Measurements from ENCODE around the gene ACTN3.

ACTN3 gene

DNA sequence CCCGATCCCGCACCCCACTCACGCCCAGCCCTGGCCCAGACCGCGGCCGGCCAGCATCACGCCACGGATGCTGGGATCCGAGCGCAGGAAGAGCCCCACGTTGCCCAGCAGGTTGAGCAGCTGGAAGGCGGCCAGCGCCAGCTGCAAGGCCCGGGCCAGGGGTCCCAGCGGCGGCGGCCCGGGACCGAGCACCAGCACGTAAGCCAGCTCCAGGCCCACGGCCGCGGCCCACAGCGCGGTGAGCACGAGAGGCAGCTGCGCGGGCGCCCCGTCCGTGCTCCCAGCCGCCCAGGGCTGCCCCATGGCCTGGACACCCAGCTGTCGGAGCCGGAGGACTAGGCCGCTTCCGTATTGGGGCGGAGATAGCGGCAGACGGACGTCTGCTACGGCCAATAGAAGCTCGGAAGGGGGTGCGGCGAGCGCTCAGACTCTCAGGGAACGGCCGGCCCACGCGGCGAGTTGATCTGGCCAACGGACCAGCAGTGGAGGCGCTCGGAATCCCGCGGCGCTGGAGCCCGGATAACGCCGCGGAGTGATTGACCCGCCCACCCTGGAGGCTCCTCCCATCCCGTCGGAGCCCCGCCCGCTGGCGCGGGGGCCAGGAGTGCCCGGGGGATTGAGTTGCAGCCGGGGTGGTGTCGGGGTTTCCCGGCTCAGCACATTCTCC, 869 bp upstream of the ACTN3 start, which contains the start of gene ZDHHC24:
Gene ZDHHC24, minus strand, starts transcription at position 348 of the 667 bp plus-strand sequence. Its CDS starts 45 bp downstream, at position 303.
- peak; percentile 92 for DNase-seq

DNA sequence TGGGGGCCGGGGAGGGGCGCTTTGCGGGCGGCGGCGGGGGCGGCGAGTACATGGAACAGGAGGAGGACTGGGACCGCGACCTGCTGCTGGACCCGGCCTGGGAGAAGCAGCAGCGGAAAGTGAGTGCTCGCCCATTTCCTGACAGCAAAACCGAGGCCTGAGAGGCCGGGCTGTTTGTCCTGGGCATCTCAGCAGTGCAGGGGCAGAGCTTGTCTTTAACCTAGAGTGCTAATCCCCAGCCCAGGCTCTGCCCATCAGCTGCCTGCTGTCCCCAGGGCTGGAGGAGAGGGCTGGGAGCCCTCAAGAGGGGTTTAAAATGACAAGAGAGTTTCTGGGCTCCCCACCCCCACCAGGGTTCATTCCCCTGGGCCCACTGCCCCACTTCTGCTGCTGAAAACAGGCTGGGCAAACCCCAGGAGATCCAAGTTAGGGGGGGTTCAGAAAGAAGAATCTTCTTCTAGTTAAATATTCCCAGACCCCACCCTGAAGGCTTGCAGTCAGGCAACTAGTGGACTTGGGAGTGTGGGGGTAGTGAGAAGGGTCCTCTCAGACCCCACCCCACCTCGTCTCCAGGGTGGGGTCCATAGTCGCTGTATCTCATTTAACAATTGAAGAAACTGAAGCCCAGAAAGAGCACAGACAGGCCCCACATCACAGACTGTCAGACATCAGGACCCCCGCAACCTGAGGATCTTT, 411 bp downstream of the ACTN3 start:
- no peak for DNase-seq

DNA sequence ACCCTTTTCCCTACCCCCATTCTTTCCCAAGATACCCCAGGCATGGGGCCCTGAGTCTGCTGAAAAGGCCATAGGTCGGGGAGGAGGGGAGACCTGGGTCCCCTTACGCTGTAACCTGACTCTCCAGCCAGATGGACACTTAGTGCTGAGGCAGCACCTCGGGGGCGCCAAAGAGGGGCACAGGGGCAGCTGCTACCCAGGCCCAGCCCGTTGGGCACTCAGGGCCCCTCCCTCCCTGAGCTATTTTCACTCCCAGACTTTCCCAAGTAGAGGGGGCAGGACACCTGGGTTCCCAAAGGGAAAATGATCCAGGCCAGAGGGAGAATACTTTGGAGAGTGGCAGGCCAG, 933 bp downstream of the ACTN3 start:
- DNase-seq: no peak

DNA sequence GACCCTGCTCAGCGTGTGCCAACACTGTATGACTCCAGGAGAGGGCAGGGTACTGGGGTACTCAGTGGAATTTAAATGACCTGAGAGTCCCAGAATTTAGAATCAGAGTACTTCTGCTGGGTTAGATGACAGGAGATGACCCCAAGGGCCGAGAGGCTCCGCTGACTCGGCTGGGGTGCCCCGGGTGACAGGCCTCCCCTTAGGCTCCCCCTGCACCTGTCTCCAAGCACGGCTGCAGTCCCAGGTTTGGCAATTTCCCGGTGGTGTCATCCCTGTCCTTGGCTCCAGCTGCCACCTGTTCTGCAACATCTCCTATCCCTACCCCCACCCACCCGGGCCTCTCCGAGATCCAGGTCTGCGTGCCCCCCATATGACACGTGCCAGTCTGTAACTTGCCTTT, 1.3 kb downstream of the ACTN3 start:
- DNase-seq: no peak

DNA sequence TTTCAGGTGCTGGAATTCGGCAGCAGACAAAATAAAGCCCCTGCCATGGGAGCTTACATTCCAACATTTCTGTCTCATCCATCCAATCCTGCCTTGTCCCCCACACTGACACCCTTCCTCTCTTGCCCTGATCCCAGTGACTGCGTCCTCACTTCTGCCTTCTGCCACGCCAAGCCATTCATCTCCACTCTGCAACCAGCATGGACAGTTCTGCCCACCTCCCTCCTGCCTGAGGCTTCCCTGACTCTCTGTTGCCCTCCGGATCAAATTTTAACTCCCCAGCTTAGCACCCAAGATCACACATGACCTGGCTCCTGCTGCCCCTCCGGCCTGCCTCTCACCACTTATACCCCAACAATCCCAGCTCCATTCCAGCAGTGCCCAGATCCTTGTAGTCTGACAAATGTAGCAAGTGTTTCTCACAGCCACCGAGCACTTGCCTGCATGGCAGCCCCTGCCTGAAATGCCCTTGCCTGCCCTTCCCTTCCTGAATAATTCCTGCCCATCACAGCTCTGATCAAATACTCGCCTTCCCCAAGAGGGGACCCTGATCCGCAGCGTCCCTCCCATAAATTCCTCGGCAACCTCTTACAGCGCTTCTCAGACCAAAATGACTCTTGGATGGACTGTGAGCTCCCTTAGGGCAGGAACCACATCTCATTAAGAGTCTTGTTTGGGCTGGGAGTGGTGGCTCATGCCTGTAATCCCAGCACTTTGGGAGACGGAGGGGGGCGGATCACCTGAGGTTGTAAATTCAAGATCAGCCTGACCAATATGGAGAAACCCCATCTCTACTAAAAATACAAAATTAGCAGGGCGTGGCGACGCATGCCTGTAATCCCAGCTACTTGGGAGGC, 2.3 kb downstream of the ACTN3 start:
- no peak for DNase-seq

DNA sequence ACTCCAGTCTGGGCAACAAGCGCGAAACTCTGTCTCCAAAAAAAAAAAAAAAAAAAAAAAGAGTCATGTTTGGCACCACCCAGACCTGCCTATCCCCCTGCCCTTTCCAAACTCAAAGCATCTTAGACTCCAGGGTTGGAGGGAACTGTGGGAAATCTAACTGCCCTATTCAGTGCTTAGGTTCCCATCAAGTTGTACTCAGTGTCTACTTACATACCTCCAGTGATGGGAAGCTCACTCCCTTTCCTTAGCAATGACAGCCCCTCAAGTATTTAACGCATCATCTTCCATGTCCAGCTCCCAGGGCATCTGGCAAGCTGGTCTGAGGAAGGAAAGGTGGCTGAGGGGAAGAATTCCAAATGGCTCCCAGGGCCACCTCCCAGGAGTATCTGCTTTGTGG, 3.0 kb downstream of the ACTN3 start:
- no peak for DNase-seq

DNA sequence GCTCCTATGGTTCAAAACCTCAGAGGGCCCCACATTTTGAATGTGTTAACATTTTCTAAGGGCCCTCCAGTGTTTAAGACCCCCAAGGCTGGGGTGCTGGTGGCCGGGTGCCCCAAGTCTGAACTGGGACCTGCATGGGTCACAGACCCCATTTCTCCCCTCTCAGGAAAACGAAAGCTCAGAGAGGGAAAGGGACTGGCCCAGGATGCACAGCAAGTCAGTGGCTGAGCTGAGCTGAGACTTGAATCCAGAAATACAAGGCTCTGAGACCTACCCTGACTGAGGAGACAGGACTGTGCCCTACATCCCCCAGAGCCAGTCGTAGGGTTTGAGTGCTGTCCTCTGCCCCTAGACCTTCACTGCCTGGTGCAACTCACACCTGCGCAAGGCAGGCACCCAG, 4.2 kb downstream of the ACTN3 start:
- DNase-seq: no peak

DNA sequence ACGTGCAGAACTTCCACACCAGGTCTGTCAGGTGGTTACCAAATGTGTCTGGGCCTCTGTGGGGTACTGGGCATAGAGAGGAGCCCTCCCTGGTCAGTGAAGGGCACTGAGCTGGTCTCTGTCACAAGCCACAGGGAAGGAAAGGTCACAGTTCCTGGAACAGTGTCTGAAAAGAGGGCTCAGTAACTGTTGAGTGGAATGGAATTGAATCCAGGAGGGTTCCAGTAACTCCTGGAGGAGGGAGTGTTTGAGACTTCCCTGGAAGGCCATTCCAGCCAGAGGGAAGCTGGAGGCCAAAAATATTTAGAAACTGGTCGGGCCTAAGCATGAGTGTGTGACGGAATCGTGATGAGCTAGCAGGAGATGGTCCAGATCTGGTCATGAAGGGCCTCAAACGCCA, 7.9 kb downstream of the ACTN3 start:
- DNase-seq: no peak

DNA sequence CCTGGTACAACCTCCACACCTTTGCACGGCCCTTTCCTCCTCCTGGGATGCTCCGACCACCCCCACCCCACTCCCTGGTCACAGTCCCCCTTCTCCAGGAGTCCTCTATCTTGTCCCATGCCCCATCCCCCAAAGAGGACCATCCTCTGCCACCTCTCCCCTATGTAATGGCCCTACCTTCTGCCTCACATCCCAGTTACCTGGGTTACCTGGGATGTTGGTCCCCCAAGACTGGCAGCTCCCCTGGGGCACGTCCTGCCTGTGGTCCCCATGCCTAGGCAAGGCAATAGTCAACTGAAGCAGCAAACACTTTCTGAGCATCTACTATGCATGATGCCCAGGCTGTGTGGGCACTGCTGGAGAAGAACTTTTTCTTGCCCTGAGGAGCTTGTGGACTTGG, 8.7 kb downstream of the ACTN3 start:
- no peak for DNase-seq

DNA sequence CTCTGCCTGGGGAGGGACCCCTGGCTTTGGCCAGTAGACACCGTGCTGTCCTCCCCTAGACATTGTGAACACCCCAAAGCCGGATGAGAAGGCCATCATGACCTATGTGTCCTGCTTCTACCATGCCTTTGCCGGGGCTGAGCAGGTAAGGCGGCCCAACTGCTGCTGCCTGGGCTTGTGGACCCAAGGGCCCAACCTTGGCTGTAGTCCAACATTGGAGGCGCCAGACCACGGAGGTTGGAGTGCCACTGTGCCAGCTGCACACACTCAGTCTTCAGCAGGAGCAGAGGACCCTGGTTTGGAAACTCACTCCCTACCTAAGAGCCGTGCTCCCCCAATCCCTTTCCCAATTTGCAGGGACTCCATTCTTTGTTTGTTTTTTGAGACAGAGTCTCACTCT, 9.4 kb downstream of the ACTN3 start:
- peak; percentile 14 for DNase-seq

DNA sequence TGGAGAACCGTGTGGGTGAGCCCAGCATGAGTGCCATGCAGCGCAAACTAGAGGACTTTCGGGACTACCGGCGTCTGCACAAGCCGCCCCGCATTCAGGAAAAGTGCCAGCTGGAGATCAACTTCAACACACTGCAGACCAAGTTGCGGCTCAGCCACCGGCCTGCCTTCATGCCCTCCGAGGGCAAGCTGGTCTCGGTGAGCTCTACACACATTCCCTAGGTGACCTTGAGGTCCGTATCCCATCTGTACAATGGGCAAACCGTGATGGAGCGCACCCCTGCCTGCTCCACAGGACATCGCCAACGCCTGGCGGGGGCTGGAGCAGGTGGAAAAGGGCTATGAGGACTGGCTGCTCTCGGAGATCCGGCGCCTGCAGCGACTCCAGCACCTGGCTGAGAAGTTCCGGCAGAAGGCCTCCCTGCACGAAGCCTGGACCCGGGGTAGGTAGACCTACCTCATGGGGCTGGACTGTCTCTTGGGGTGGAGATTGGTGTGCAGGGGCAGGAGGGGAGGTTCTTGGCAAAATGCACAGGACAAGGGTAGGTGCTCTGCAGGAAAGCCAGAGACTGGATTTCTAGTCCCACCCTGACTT, 11.1 kb downstream of the ACTN3 start:
- DNase-seq: no peak

DNA sequence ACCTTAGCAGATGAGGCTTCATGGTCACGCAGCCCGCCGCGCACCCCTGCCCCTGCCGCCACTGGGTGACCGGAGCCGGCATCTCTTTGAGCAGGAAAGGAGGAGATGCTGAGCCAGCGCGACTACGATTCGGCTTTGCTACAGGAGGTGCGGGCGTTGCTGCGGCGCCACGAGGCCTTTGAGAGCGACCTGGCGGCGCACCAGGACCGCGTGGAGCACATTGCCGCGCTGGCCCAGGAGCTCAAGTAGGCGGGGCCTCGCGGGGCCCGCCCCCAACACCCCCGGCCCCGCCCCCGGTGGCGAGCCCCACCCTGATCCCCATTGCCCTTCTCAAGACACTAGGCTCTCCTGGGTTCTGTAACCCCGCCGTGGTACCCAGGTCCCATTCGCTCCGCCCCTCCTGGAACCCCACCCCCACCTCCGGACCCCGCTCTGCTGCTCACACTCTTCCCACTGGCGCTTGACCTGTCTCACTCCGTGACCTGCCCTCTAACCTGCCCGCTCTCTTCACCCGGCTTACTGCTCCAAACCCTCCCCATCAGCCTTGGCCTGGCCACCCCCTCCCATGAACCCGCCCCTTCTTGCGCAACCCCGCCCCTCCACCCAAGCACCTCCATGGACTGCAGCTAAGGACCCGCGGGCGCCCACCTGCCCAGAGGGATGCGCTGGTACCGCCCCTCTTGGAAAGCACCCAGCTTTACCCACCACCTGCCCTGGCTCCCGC, 12.6 kb downstream of the ACTN3 start:
- no peak for DNase-seq

DNA sequence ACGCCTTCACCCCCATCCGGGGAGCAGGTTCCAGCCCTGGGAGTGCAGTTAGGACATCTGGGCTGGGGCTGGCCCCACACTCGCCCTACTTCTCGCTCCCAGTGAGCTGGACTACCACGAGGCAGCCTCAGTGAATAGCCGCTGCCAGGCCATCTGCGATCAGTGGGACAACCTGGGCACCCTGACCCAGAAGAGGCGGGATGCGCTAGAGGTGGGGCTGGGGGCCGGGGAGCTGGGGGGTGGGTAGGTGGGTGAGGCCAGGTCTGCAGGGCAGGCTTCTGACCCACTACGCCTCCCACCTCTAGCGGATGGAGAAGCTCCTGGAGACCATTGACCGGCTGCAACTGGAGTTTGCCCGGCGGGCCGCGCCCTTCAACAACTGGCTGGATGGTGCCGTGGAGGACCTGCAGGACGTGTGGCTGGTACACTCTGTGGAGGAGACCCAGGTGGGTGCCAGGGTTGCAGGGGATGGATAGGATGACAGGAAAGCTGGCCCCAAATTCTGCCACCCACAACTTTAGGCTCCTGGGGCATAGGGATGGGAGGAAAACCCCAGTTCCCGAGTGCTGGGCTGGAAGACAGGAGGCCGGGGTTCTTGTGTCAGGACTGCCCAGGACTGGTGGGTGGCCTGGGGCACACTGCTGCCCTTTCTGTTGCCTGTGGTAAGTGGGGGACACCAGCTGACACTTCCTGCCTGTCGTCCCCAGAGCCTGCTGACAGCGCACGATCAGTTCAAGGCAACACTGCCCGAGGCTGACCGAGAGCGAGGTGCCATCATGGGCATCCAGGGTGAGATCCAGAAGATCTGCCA, 13.4 kb downstream of the ACTN3 start:
- no peak for DNase-seq

DNA sequence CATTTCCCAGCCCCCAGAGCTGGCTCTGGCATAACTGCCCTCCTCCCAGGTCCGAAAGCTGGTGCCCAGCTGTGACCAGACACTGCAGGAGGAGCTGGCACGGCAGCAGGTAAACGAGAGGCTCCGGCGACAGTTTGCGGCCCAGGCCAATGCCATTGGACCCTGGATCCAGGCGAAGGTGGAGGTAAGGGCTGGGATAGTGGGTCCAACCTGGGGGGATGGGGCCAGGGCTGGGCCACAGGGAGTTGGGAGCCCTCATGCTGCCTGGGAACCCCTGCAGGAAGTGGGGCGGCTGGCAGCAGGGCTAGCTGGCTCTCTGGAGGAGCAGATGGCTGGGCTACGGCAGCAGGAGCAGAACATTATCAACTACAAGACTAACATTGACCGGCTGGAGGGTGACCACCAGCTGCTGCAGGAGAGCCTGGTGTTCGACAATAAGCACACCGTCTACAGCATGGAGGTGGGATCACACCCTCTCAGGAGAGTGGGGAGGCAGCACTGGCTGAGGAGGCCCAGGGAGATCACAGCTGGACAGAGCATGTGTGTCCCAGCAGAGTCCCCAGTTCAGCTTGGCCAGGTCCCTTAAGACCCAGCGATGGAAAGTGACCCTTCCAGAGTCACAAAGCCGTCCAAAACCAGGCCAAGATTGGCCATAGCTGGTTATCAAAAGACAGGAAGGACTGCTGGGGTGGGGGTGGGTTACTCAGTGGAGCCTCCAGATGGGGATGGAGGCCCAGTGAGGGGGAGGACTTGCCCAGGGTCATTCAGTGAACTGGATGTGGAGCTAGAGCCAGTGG, 14.7 kb downstream of the ACTN3 start:
- no peak for DNase-seq

DNA sequence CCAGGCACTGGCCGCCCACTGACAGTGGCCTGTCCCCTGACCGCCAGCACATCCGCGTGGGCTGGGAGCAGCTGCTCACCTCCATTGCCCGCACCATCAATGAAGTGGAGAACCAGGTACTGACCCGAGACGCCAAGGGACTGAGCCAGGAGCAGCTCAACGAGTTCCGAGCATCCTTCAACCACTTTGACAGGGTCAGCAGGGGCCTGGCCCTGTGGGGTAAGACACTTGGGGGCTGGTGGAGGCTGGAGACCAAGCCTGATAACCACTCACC, 15.2 kb downstream of the ACTN3 start:
- DNase-seq: no peak

DNA sequence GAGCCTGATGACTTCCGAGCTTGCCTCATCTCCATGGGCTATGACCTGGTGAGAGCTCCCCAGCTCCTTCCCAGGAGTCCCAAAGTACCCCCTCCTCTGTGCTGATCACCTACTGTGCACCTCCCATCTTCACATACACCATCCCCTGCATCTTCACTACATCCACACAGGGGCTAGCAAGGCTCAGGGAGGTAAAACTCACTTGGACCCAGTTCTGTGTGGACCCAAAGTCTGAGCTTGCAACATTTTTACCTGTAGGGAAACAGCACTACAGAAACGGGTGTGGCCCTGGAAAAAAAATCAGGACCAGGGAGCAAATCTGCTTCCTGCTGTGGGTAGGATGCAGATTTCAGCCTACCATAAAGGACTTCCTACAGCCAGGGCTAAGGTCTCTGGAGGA, 15.6 kb downstream of the ACTN3 start:
- DNase-seq: no peak

DNA sequence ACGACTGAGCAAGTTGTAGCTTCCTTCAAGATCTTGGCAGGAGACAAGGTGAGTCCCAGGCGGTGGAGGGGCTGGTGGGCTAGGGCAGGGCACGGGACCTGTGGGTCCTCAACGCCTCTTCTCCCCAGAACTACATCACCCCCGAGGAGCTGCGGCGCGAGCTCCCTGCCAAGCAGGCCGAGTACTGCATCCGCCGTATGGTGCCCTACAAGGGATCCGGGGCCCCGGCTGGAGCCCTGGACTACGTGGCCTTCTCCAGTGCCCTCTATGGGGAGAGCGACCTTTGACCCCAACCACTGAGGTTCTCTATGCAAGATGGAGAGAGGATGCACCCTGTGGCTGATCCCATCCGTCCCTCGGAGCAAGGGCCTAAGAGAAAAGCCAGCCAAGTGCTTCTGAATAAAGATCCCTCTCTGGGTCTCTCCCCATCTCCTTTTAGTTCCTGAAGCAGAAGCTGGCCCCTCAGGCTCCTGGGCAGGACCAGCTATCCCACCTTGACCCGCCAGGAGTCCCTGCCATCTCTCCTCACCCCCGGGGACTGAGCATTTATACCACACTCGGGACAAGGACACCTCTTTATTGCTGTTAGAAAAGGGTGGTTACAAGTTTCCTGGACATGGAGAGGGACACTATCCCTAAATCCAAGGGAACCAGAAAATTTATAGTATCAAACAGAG, 16.3 kb downstream of the ACTN3 start:
- DNase-seq: no peak

DNA sequence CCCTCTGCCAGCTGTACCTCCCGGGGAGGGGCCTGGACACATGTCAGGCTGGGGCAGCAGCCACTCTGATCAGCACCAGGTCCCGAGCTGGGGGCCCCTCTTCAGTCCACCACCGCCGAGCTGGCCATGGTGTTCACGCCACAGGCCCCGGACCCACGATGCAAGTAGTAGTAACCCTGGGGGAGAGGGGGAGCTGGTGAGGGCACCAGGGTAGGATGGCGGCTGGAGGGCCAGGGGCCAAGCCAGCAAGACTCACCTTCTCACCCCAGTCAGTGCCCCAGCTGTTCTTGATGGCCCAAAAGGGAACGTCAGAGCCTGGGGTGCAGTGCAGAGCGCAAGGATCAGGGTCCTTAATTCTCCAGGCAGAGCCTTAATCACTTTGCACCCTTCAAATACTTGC, 17.1 kb downstream of the ACTN3 start:
- no peak for DNase-seq

DNA sequence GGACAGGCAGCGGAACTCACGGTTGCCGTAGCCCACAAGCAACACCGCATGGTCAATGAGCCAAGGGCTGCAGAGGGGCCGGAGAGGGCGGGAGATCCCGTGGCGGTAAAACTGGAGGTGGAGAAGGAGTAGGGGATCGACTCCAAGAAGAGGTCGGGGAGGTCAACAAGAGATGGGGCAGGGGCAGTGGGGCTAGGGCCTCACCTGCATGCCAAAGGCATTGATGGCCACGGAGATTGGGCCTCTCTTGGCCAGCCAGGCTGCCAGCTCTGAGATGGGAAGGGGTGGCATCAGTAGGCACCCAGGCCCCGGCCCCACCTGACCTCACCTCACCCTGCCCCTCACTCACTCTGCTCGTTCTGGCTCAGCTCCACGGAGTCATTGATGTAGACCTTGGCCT, 17.8 kb downstream of the ACTN3 start:
- DNase-seq: no peak

DNA sequence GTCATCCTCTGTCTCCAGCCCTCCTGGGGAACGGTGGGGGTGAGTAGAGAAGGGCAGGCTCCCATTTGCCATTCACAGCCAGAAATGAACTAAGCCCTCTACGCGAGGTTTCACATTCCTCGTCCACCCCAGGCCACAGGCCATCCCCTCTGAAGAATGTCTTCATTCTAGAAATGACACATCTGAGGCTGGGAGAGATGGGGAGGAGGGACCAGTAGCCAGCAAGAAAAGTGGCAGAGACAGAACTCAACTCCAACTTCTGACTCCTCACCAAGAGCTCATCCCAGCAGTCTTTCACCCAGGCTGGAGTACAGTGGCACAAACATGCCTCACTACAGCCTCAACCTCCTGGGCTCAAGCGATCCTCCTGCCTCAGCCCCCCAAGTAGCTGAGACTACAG, 18.3 kb downstream of the ACTN3 start:
- no peak for DNase-seq

DNA sequence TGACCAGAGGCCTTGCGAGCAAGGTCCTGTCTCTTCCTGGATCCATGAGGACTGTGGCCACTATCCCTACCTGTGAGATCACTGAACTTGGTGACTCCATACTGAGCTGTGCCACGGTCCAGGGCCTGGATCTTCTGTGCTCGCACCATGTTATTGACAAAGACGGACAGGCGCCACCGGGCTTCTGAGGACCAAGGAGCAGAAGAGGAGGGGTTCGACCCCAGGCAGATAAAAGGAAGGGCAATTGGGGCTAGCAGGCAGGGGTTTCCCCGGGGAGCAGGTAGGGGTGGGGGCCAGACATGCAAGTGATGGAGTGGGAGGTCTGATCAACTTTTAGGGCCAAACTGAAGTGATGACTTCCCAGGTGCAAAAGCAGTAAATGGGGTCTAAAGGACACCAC, 19.5 kb downstream of the ACTN3 start:
- no peak for DNase-seq
